K562 (cell line): Measurements from ENCODE around the gene ACADVL. TPM values are rescaled to one million over a fixed set of nuclear protein-coding genes. Genes with fewer than 3 reads are reported as not detected.
A peak's percentile ranks its signal among the peaks of the same experiment; 100 is the strongest.

Experiments used
- ARID2 ChIP-seq: fragments of 450-650 bp; IDR thresholded peaks from 2 replicates; pipeline ENCODE4 v1.6.1; 2017; ENCODE audit warnings: antibody characterized with exemption, mild to moderate bottlenecking
- CREB1 ChIP-seq, 2 experiments: sonication (generic) in 1 of 2; formaldehyde crosslinking in 1 of 2; IDR thresholded peaks; 2 replicates each; pipeline versions ENCODE4 v1.6.1 to v1.8.0; 2012 to 2022; ENCODE audit warnings: inconsistent platforms in 1 of 2, mild to moderate bottlenecking in 1 of 2, missing genetic modification reagents in 1 of 2, moderate library complexity in 1 of 2
- DMBX1 ChIP-seq: fragments of 250-450 bp; sonication (Bioruptor Pico); IDR thresholded peaks from 2 replicates; pipeline ENCODE4 v1.8.0; 2022; ENCODE audit warnings: inconsistent platforms, mild to moderate bottlenecking, moderate library complexity, borderline replicate concordance
- FOS ChIP-seq: IDR thresholded peaks from 3 replicates; pipeline ENCODE4 v1.6.1; 2011; ENCODE audit not compliant: insufficient read length; ENCODE audit errors: extremely low read depth
- GTF2A2 ChIP-seq: IDR thresholded peaks from 2 replicates; pipeline ENCODE4 v1.6.1; 2016; ENCODE audit warnings: mild to moderate bottlenecking, missing genetic modification characterization, missing compliant biosample characterization
- MEF2A ChIP-seq: IDR thresholded peaks from 2 replicates; pipeline ENCODE4 v1.6.1; 2011; ENCODE audit warnings: low read depth, mild to moderate bottlenecking, low read length, moderate library complexity; ENCODE audit not compliant: control insufficient read depth
- NONO ChIP-seq, 2 experiments: fragments of 200-400 bp in 1 of 2; fragments of 450-650 bp in 1 of 2; formaldehyde crosslinking in 1 of 2; IDR thresholded peaks; 2 replicates each; pipeline ENCODE4 v1.6.1; 2017; ENCODE audit warnings: low read depth in 2 of 2, mild to moderate bottlenecking in 2 of 2, moderate library complexity in 2 of 2, low read length in 1 of 2
- RBFOX2 ChIP-seq: fragments of 200-400 bp; formaldehyde crosslinking; IDR thresholded peaks from 2 replicates; pipeline ENCODE4 v1.6.1; 2017; ENCODE audit warnings: low read depth, mild to moderate bottlenecking, low read length, moderate library complexity
- SMC3 ChIP-seq: conservative IDR thresholded peaks from 2 replicates; pipeline ENCODE4 v1.6.1; 2011; ENCODE audit warnings: low read depth, low read length, improper control_type of control experiment; ENCODE audit not compliant: insufficient read depth
- TEAD1 ChIP-seq, 2 experiments: fragments of 450-650 bp in 1 of 2; sonication (generic) in 1 of 2; formaldehyde crosslinking; IDR thresholded peaks; 2 replicates each; pipeline versions ENCODE4 v1.4.0 to v1.8.0; 2020 to 2022; ENCODE audit warnings: mild to moderate bottlenecking in 2 of 2, missing genetic modification reagents in 1 of 2
- TGIF2 ChIP-seq: sonication (generic); formaldehyde crosslinking; IDR thresholded peaks from 2 replicates; pipeline ENCODE4 v1.8.1; 2022; ENCODE audit warnings: mild to moderate bottlenecking, missing genetic modification reagents, moderate library complexity
- YY1 ChIP-seq, 3 experiments: IDR thresholded peaks; 2 replicates each; pipeline ENCODE4 v1.6.1; 2011; ENCODE audit warnings: low read length in 2 of 3, mild to moderate bottlenecking in 2 of 3, moderate library complexity in 2 of 3, borderline replicate concordance in 1 of 3, control low read depth in 1 of 3, low read depth in 1 of 3; ENCODE audit not compliant: insufficient read depth in 3 of 3, insufficient replicate concordance in 2 of 3, control insufficient read depth in 1 of 3, insufficient read length in 1 of 3; ENCODE audit errors: extremely low read depth in 1 of 3
- ZNF668 ChIP-seq: fragments of 250-450 bp; sonication (Bioruptor Pico); IDR thresholded peaks from 2 replicates; pipeline ENCODE4 v1.8.0; 2022; ENCODE audit warnings: mild to moderate bottlenecking, inconsistent platforms
- polyA plus RNA-seq, 8 experiments: library from polyadenylated mRNA; depleted of rRNA in 4 of 8; stranded (reverse) in 5 of 8; unstranded in 3 of 8; fragments of >200 nt; fragmentation: Nextera tagmentation in 2 of 8; fragmentation: Illumina TruSeq in 1 of 8; extraction: Ambion mirVana in 2 of 8; extraction: Trizol in 1 of 8; gene quantifications; 2 replicates each; pipeline versions ENCODE4 v1.2.1 to v1.2.3, GENCODE V29; 2011 to 2014; ENCODE audit warnings: inconsistent platforms in 1 of 8, missing spikeins in 1 of 8
- total RNA-seq, 7 experiments: library from RNA; depleted of rRNA in 6 of 7; stranded (reverse); fragments of >200 nt in 6 of 7; fragmentation: Illumina TruSeq in 2 of 7; extraction: Trizol in 2 of 7; gene quantifications; 2 replicates each; pipeline versions ENCODE4 v1.2.1 to v1.2.3, GENCODE V29; 2011 to 2021; ENCODE audit warnings: low replicate concordance in 1 of 7
- TF ChIP-seq, protein P1 (sequence below): fragments of 250-450 bp; sonication (Bioruptor Pico); IDR thresholded peaks from 2 replicates; pipeline ENCODE4 v1.5.1; 2021; ENCODE audit warnings: mild to moderate bottlenecking
- TF ChIP-seq, protein P2 (sequence below): fragments of 200-800 bp; sonication (Bioruptor generic); IDR thresholded peaks from 2 replicates; pipeline ENCODE4 v1.6.1; 2017; ENCODE audit warnings: missing genetic modification characterization, missing compliant biosample characterization
- TF ChIP-seq, protein P3 (sequence below), 2 experiments: fragments of 250-450 bp in 1 of 2; fragments of 450-650 bp in 1 of 2; sonication (Bioruptor Pico) in 1 of 2; IDR thresholded peaks; 2 replicates each; pipeline versions ENCODE4 v1.6.1 to v1.8.0; 2016 to 2021; ENCODE audit warnings: mild to moderate bottlenecking in 2 of 2, moderate library complexity in 2 of 2, missing compliant biosample characterization in 1 of 2, missing genetic modification characterization in 1 of 2
- TF ChIP-seq, protein P4 (sequence below): sonication (generic); formaldehyde crosslinking; IDR thresholded peaks from 2 replicates; pipeline ENCODE4 v1.8.1; 2023; ENCODE audit warnings: mild to moderate bottlenecking, missing genetic modification reagents
- TF ChIP-seq, protein P5 (sequence below): IDR thresholded peaks from 2 replicates; pipeline ENCODE4 v1.6.1; 2014; ENCODE audit warnings: antibody characterized with exemption

The ACADVL gene
- total and polyA plus RNA-seq, 9 of the 15 experiments (the other 6 are each of a cell fraction or from before 2014, with no cell fraction given) = 25.5 to 449 (median 214) TPM

DNA sequence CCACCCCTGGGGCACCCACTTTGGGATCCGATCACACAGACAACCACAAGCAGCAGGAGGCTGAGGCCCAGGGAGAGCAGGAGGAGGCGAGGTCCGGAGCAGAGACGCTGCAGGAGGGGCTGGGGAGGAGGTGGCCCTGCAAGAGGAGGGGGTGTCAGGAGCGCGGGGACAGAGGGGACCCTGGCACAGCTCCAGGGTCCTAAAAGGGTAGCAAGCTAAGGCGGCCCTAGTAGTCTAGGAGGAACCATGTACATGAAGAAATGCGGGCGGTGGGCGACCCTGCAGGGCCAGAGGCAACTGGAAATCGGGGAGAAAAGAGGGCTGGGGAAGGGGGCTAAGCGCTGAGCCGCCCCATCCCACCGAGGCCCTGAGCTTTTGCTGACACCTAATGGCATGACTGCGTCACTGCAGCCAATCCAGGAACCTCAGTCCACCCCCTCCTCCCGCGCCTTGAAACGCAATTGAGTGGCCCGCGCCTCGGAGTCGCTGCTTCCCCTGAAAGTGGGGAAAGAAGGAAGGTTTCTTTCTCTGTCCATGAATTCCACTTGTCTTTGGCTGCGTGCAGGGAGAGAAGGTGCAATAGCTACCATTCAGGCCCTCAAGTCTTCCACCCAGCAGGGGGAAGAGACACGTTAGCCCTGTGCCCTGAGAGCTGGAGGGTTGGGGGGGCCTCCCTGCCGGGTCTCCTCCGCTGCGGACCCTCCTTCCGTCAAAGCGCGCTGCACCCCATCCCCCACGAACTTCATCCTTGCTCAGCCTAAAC, 42.4 kb upstream of the ACADVL start (continued):
- no peak for TF ChIP-seq TEAD1 (CRISPR knock-in tag; IDR thresholded peaks at IDR 0.05)
- TF ChIP-seq CREB1 (IDR thresholded peaks at IDR 0.05) = peak; percentile 51; the same call in 1 of the 2 replicates
- TF ChIP-seq CREB1 (CRISPR knock-in tag; IDR thresholded peaks at IDR 0.05) = peak; percentile 63; the same call in 1 of the 2 replicates
- no peak for TF ChIP-seq YY1 (IDR thresholded peaks at IDR 0.05; ENCODE audit: borderline replicate concordance in 1 of 3, control insufficient read depth in 1 of 3, extremely low read depth in 1 of 3, insufficient read depth in 3 of 3, insufficient read length in 1 of 3, insufficient replicate concordance in 2 of 3, low read depth in 1 of 3, low read length in 2 of 3)
- no peak for TF ChIP-seq MEF2A
- no peak for TF ChIP-seq NONO (IDR thresholded peaks at IDR 0.05; ENCODE audit: low read depth in 2 of 2, low read length in 1 of 2)
- TF ChIP-seq GTF2A2 (tag) = no peak
- TF ChIP-seq, protein P1, sequence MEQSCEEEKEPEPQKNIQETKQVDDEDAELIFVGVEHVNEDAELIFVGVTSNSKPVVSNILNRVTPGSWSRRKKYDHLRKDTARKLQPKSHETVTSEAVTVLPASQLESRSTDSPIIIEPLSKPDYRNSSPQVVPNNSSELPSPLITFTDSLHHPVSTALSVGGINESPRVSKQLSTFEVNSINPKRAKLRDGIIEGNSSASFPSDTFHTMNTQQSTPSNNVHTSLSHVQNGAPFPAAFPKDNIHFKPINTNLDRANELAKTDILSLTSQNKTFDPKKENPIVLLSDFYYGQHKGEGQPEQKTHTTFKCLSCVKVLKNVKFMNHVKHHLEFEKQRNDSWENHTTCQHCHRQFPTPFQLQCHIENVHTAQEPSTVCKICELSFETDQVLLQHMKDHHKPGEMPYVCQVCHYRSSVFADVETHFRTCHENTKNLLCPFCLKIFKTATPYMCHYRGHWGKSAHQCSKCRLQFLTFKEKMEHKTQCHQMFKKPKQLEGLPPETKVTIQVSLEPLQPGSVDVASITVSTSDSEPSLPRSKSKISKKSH (CRISPR knock-in tag) = no peak
- peak; percentile 56 for TF ChIP-seq SMC3
- 0 out of 2 replicates have a peak, but pooled peaks have one; percentile 25 for TF ChIP-seq RBFOX2
- TF ChIP-seq TGIF2 (CRISPR knock-in tag) = no peak
- no peak for TF ChIP-seq ZNF668 (CRISPR knock-in tag)
- no peak for TF ChIP-seq DMBX1 (CRISPR knock-in tag)
- TF ChIP-seq, protein P2, sequence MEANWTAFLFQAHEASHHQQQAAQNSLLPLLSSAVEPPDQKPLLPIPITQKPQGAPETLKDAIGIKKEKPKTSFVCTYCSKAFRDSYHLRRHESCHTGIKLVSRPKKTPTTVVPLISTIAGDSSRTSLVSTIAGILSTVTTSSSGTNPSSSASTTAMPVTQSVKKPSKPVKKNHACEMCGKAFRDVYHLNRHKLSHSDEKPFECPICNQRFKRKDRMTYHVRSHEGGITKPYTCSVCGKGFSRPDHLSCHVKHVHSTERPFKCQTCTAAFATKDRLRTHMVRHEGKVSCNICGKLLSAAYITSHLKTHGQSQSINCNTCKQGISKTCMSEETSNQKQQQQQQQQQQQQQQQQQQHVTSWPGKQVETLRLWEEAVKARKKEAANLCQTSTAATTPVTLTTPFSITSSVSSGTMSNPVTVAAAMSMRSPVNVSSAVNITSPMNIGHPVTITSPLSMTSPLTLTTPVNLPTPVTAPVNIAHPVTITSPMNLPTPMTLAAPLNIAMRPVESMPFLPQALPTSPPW = peak; percentile 54
- no peak for TF ChIP-seq ARID2
- TF ChIP-seq, protein P3, sequence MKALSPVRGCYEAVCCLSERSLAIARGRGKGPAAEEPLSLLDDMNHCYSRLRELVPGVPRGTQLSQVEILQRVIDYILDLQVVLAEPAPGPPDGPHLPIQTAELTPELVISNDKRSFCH (CRISPR knock-in tag; IDR thresholded peaks at IDR 0.05) = no peak
- TF ChIP-seq, protein P3 (tag; IDR thresholded peaks at IDR 0.05) = no peak
- TF ChIP-seq, protein P4, sequence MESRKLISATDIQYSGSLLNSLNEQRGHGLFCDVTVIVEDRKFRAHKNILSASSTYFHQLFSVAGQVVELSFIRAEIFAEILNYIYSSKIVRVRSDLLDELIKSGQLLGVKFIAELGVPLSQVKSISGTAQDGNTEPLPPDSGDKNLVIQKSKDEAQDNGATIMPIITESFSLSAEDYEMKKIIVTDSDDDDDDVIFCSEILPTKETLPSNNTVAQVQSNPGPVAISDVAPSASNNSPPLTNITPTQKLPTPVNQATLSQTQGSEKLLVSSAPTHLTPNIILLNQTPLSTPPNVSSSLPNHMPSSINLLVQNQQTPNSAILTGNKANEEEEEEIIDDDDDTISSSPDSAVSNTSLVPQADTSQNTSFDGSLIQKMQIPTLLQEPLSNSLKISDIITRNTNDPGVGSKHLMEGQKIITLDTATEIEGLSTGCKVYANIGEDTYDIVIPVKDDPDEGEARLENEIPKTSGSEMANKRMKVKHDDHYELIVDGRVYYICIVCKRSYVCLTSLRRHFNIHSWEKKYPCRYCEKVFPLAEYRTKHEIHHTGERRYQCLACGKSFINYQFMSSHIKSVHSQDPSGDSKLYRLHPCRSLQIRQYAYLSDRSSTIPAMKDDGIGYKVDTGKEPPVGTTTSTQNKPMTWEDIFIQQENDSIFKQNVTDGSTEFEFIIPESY = no peak
- TF ChIP-seq FOS = no peak
- TF ChIP-seq, protein P5, sequence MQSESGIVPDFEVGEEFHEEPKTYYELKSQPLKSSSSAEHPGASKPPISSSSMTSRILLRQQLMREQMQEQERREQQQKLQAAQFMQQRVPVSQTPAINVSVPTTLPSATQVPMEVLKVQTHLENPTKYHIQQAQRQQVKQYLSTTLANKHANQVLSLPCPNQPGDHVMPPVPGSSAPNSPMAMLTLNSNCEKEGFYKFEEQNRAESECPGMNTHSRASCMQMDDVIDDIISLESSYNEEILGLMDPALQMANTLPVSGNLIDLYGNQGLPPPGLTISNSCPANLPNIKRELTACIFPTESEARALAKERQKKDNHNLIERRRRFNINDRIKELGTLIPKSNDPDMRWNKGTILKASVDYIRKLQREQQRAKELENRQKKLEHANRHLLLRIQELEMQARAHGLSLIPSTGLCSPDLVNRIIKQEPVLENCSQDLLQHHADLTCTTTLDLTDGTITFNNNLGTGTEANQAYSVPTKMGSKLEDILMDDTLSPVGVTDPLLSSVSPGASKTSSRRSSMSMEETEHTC = no peak
